A204.1 (cell line): ENCODE measurements around the gene MAN1C1.

Source experiments
- FAIRE-seq: peaks from 2 replicates; lab custom pipeline; 2012; peaks lifted over from hg19 to GRCh38; lab: Jason Lieb, UNC

The MAN1C1 gene

DNA sequence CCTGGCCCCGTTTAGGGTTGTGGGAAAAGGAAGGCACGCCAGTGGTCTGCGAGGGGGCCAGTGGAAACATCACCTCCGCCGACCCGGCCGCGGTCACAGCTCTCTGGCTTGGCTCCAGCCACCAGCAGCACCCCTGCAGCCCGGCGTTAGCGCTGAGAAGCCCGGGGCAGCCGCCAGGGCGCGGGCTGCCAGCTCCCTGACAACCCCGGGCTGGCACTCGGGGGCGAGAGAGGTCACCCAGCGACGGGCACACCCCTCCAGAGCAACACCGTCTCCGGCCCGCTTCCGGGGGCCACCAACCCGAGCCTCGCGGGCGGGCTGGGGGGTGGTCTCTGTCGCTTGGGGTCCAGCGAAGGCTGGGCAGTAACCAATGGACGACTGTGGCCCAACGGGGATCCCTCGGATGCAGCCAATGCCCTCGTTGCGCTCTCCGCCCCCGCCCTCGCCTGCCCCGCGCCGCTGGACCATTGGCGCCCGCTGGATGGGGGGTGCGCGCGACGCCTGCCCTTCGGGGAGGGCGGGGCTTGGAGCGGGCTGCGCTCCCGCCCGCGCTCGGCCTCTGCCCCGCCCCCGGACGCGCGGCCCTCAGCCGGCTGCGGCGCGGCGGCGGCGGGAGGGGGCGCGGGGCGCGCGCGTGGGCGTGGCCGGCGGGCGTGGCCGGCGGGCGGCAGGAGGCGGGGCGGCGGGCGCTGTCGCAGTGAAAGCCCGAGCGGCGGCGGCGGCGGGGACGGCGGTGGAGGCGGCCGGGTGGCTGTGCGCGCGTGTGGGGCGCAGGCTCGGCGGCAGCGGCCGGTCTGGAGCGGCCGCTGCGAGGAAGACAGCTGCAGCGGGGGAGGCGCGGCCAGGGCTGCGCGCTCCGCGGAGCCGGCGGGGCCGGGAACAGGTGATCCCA, at the start of gene MAN1C1:
Gene MAN1C1 (plus strand): TSS at position 697 of the 892 bp plus-strand sequence. CDS start 1,007 bp downstream, outside the sequence.
- FAIRE-seq: no peak

DNA sequence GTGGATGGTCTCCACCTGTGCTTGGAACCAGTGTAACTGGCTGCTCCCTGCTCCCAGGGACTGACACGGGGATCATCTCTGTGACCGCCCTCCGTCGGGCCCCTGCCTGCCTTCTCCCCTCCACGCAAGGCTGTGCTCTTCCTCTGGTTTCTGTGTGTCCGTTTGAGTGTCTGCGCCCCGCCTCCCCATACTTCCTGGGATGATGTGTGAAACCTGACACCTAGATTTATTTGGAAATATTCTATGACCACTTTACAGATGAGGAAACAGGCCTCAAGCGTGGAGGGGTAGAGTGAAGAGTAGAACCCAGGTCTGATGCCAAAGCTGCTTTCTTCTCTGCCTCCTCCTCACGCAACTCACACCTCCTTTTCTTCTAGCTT, 48.9 kb upstream of the MAN1C1 start:
- FAIRE-seq: no peak

DNA sequence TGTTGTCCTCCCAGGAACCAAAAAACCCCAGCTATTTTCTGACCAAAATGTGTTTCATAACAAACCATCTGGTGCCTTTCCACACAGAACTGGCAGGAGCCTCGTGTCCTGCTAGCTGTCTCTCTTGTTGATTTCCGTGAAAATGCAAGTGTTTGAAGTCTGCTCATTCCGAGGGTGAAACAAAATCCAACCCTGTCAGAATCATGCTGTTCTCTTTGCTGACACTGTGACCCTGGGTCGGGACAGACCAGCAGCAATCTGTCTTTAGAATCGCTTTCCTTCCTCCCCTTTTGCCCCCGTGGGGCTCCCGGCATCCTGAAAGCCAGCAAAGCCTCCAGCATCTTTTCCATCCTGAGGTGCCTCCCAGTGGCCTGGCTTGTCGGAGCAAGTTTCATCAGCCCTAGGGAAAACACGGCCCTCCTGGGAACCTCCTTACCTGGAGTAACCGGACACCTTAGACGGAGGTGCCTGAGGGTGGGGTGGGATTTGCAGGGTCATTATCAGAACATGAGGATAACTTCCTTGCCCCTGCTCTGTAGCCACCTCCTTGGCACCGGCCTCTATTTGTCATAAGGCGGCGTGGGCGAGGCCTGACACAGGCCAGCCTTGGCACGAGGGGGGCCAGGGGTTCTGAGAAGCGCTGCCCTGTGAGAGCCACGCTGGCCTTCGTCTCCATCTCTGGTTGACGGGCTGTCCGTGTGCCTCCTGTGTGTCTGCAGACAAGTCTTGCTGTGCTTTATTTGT, 48.3 kb upstream of the MAN1C1 start:
- no peak for FAIRE-seq

DNA sequence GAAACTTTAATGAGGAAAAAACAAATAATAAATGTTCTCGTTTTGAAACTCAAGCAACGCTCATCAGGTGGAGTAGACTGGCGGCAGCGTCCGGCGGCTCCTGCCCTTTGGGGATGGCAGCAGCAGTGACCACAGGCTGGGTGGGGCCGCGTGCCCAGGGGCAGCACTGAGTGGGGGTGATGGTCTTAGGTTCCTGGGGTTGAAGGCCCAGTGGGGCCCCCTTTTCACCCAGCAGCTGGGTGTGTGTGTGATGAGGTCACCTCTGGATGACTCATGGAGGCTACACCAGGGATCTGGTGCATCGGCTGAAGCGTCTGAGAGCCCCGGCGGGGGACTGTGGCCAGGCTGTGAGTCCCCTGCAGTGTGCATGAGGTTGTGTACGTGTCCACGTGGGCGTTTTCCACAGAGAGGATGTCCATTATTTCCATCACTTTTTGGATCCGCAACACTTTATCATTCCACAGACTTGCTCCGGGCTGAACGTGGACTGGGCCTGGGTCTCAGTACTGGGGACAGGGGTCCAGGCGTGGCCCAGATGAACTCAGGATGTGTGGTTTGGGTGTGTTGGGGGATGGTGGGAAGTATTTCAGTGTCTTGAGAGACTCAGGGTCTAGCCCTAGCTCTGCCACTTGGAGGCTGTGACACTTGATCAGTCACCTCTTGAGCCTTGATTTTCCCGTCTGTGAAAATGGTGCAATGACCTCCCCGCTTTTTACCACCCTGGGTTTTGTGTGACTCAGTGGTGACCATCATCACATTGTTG, 47.6 kb upstream of the MAN1C1 start:
- no peak for FAIRE-seq

DNA sequence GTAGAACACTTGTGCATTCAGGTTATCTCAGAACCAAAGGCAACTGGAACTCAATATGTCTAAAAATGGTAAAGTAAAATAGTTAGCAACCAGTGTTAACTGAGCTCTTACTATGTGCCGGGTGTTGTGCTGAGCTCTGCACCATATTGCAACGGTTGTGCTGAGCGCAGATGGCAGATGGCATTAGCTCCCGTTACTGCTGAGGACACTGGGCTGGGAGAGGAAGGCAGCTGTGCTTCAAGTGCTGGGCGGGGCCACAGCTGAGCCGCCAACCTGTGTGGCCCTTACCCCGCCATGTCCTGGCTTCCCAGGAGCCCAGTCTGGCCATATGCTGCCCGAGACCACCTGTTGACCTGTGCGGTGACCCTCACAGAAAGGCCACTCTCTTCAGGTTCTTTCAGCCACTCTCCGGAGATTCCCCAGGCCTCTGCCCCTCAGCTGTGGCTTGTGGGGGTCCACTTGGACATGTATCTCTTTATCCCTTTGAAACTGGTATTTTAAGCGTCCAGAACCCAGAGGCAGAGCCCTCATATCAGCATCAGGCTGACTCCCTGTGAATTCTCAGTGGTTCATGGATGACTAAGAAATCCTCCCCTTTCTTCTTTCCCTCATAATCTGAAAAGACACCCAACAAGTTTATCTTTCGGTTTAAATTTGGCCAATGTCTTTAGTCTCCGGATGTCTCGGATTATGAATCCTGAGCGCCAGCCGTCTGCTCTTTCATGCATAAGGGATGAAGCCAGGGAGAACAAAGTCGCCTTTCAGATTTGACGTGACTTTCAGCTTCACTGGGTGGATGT, 46.8 kb upstream of the MAN1C1 start:
- no peak for FAIRE-seq

DNA sequence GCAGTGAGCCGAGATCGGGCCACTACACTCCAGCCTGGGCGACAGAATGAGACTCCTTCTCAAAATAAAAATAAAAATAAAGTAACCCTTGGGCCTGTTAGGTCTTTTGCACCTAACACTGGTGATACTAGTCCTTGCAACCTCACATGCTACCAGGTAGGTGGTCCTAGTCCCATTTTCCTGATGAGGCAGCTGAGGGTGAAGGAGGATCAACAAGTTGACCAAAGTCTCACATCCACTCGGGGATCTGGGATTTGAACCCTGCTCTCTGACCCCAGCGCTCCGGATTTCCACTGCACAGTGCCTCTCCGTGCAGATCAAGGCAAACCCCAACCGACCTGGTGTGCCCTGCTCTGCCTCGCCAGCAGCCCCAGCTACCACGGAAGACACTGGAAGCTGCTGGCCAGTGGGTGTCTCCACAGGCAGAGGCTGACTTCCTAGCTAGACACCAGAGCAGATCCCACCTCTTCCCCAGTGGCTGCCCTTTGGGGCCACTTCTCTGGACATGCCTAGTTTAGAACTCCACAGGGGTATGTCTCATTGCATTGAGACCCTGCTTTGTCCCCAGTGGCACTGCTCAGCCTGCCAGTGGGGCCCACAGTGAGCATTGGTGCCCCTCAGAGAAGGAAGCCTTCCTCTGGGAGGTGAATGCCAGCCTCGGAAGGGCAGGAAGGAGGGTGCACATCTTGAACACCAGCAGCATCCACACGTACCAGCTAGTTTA, 45.6 kb upstream of the MAN1C1 start:
- no peak for FAIRE-seq

DNA sequence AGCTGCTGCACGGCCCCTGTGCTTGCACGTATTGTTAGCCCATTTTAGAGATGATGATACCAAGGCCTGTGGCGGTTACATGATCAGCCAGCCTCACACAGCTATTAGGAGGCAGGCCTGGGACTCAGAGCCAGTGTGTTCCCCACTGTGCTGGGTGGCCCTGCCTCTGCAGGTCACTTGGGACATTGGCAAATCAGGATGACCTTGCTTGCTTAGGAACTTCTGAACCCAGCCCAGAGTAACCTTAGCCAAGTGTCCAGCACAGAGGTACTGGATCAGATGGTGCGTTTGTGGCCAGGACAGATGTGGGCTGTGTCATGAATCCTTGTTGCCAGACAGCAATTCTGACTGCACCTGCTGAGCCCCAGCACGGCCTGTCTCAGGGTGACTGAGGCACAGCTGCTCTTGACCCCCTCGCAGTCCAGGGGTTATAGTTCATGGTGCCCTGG, 45.0 kb upstream of the MAN1C1 start:
- FAIRE-seq: no peak

DNA sequence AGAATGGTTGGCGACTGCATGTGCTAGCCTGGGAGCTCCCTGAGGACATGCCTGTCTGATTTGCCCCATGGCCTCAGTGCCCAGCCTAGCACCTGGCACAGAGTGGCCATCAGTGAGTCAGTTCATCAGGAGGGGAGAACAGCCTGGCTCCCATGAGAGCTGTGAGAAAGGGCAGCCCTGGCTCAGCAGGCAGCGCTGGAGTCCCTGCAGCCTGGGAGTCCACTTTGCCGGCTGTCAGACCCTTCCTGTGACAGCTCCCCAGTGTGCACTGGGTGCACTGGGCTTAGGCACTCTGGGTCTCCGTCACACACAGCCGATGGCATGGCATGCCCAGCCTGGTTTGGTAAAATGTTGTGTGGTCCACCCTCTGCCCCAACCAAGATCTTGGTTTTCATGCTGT, 44.5 kb upstream of the MAN1C1 start:
- FAIRE-seq: no peak

DNA sequence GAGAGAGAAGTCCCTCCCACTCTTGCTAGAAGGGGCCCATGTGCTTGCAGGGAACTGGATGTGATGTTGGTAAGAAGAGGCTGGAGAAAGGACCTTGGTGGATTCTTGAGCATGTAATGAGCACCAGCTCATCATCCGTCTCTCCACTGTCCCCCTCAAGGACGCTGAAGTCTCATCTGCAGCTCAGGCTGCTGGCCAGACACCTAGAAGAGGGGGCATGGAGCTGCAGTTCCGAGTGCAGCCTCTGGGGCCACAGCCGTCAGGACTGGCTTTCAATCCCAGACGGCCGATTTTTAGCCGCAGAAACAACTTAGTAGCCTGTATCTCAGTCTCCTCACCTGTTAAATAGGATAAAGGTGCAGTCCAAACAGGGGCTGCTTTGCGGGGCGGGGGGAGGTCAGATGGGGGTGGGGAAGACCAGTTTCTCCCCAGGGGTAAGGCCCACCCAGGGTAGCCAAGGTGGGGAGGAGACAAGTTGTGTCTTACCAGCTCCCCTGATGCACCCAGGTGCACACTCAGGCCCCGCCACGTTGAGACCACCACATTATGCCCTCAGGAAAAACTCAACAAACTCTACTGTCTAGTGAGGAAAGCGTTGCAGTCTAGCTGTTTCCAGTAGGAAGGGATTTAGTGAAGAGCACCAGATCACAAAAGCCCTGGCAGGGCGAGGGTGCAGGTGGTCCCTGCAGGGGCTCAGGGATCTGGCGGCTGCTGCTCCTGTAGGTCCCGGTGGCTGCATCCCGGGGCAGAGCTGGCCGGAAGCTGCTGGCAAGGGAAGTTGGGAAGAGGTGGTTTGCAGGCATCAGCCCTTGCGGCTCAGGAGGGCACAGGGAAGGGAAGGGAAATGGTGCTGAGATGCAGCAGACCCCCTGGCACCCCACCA, 43.6 kb upstream of the MAN1C1 start:
- no peak for FAIRE-seq

DNA sequence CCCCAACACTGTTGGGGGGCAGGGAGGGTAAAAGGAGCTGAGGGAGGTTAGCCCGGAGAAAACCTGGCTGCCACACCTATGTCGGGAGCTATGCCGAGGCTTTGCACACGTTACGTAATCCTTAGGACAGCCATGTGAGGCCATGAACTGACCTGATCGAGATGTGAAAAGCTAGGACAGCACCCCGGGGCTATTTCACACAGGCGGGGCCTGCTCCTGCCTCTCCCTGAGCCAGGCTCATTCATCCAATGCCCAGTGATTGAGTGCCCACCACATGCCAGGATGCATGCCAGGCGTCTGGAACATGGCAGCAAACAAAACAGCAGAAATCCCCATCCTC, 43.0 kb upstream of the MAN1C1 start:
- FAIRE-seq: no peak

DNA sequence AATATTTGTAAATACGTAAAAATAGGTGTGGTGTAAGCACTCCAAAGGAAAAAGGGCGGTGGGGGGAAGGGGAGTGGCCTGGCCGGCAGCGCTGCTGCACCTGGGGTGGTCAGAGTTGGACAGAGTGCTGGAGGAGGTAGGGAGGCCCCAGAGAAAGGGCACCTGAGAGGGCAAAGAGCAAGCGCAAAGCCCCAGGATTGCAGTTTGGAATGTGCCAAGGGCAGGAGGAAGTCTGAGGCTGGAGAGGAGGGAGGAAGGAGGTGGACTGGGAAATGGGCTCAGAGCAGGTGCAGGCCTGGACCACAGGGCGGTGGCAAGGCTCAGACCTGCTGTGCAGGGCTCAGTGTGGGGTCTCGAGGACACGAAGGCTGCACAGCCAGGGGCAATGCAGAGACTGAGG, 42.6 kb upstream of the MAN1C1 start:
- no peak for FAIRE-seq

DNA sequence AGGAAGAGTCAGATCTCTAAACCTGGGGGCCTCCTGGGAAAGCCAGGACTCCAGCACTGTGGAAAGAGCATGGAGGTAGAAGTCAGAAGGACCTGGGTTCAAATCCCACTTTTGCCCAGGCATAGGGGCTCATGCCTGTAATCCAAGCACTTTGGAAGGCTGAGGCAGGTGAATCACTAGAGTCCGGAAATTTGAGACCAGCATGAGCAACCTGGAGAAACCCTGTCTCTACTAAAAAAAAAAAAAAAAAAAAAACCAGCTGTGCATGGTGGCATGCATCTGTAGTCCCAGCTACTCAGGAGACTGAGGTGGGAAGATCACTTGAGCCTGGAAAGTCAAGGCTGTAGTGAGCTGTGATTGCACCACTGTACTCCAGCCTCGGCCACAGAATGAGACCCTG, 41.4 kb upstream of the MAN1C1 start:
- no peak for FAIRE-seq

DNA sequence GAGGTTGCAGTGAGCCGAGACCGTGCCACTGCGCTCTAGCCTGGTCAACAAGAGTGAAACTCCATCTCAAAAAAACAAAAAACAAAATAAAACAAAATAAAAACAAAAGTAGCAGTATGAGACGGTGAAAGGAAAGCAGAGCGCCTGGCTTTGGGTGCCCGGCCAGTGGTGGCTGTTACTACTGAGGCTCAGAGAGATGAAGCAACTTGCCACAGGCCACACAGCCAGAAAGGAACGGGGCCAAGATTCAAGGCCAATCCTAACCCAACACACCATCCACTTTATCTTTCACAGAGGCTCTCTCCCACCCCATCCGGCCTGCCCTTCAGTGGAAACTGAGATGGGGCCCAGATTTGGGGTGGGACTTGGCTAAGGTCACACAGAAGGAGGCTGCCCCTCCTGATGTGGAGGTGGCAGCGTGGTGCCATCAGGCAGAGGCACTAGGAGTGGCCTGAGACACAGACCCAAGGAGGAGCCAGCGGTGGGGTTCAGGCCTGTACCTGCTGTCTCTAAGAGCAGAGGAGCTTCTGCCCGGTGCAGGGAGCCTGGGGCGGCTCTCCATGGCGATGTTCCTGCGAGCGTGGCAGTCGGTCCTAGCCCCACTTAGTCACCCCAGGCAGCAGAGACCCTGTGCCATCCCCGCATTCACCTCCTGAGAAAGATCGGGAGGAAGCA, 40.0 kb upstream of the MAN1C1 start:
- no peak for FAIRE-seq

DNA sequence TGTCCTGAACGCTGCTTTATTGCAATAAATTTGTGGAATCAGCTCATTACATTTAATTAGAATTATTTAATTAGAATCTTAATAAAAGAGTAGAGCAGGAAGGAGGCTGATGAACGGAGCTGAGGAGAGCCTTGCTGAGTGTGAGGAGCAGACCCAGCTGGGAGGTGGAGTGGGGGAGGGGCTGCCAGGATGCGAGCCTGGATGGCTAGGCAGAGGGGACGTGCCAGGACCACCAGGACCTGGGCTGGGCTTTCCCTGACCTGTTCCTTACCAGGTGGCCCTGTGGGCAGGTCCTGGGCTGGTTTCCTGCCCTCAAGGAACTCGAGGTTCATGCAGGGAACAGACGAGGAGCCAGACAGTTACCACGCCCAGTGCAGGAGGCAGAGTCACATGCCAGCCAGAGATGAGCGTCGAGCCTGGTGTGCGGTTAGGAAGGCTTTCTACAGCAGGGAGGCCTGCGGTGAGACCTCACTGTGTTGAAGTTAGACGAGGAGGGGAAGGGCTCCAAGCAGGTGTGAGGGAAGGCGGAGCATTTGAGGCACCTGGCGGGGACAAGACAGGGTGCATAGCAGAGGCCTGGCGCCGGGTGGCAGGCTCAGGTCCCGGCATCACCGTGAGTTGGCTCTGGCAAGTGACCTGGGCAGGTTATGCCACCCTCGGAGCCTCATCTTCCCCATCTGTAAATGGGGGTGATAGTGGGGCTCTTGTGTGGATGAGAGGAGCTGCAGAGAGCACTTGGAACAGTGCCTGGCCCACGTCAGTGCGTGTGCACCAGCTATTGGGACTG, 39.3 kb upstream of the MAN1C1 start:
- no peak for FAIRE-seq

DNA sequence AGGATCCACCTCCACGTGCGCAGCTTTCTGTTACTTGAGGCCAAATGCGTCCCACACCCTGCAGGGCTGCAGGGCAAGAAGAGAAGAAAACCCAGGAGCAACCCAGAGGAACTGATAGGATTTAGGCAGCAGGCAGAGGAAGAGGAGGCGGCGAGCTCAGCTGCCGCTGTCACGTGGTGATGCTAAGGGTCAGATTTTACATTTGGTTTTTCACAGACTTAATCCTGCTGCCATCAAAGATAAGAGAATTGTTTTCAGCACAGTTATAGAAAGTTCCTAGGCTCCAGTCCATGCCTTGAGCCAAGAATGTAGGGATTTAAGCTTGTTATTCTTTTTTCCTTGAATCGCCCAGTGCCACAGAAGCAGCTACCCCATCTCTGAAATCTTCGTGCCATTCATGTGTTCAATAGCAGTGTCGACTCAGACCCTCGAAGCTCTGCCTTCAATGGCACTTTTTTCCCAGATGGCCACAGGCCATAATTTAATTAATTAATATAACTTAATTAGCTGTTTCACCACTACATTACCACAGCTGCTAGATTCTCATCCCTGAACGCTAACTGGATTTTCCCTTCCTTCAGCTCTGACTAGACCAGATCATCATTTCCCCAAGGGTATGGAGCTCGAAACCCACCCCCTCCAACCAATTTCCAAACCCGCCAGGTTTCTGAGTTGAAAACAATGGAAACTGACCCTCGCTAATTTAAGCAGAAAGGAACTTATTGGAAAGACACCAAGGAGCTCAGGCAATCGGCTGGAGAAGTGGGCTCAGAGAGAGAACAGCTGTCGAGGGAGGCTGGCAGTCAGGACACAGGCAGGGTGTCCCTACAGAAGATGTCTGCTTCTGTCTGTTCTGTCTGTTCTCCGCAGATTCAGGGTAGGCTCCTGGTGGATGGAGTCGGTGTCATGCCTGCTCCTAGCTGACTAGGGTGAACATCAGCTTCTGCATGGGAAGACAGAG, 37.0 kb upstream of the MAN1C1 start:
- FAIRE-seq: no peak

DNA sequence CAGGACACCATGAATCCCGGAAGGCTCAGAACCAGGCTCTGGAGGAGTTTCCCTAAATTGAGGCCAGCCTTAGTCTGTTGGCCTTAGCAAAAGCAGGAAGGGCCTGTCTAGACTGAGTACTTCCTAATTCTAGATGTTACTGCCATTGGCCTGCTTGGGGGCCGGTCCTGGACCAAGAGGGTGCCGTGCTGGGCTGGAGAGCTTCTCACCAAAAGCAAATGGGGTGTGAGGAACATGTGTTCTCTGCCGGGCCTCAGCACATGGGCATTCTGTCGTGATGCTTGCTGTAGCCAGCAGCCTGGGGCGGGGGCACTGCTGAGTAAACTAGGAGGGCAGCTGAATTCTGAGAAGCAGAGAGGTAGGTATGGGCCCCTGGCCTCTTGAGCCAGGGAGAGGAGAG, 35.7 kb upstream of the MAN1C1 start:
- no peak for FAIRE-seq

DNA sequence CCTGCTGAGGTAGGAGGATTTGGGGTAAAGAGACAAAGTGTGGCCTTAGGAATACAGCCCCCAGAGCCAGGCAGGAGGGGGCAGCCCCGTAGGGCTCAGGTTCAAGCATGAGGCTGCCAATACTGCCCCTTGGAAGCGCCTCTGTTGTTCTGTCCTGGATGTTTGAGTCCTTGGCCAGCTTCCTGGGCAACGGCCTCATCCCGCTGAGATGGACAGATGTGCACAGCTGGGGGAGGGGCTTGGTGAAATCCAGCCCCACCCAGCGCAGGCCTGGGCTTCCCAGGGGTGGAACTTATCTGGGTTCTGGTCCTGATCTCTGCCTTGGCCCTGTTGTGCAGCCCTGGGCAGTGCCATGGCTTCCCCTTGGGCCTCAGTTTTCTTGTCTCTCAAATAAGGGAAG, 34.8 kb upstream of the MAN1C1 start:
- no peak for FAIRE-seq
